ENCODE measurements around the gene FAIM. TPM values are rescaled to one million over a fixed set of nuclear protein-coding genes. Genes with fewer than 3 reads are reported as not detected.

Gene FAIM
- total RNA-seq, 1 donor from 2014 or later: 11.5 TPM

DNA sequence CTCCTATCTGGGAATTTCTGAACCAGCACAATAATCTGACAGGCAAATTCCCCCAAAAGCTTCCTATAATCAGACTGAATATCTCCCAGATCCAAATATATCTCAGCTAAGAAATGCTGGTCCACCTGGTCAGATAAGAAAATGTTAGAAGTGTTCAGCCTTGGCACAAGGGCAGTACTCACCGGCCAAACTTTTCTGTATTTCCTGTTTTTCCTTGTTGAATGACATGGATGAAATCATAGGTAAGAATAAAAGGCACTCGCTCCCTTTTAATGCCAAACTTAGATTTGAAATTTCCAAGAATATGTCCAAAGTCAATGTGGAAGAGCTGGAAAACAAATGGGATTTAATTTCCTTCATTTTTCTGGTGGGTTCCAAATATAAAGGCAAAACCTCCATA lies 48.9 kb downstream of the FAIM start:
- Histone ChIP-seq H3K27me3 (no peaks in the 10 kb centered on the region), H3K4me3 (no peak overlapping the region), H3K4me1 (no peaks in the 10 kb centered on the region), H3K27ac (no peak overlapping the region), H3K36me3 (peaks cover 48% of the 10 kb centered on the region), H3K9me3 (no peaks in the 10 kb centered on the region)
- DNase-seq (no peak), ATAC-seq (no peak)
- intact Hi-C loops (cut with DNase I): no loop called here
- TF ChIP-seq, protein P1, sequence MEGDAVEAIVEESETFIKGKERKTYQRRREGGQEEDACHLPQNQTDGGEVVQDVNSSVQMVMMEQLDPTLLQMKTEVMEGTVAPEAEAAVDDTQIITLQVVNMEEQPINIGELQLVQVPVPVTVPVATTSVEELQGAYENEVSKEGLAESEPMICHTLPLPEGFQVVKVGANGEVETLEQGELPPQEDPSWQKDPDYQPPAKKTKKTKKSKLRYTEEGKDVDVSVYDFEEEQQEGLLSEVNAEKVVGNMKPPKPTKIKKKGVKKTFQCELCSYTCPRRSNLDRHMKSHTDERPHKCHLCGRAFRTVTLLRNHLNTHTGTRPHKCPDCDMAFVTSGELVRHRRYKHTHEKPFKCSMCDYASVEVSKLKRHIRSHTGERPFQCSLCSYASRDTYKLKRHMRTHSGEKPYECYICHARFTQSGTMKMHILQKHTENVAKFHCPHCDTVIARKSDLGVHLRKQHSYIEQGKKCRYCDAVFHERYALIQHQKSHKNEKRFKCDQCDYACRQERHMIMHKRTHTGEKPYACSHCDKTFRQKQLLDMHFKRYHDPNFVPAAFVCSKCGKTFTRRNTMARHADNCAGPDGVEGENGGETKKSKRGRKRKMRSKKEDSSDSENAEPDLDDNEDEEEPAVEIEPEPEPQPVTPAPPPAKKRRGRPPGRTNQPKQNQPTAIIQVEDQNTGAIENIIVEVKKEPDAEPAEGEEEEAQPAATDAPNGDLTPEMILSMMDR (IDR thresholded peaks at IDR 0.05): no peak

DNA sequence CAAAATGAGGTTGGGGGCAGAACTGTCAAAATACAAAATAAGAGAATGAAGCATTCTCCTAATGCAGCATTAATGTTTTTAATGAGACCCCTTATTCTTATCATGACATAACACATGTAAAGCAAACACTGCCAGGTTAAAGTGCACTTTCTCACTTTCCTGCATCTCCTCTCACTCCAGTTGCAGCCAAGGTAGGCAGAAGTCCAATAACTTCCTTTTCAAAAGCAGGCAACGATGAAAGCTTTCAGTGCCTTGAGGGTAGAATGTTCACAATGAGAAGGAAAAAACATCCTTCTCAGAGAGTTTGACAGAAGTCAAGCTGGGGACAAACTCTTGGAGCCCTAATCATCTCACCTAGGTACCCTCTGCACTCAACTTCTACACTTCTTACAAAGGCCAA lies 59.5 kb downstream of the FAIM start:
- no peak for ATAC-seq
- no peak overlapping the region for H3K27ac ChIP-seq
- TF ChIP-seq, protein P1 (IDR thresholded peaks at IDR 0.05): no peak
- no peaks in the 10 kb centered on the region for H3K9me3 ChIP-seq
- intact Hi-C loops (cut with DNase I): no loop called here
- no peaks in the 10 kb centered on the region for H3K4me1 ChIP-seq
- H3K27me3 ChIP-seq: no peaks in the 10 kb centered on the region
- H3K36me3 ChIP-seq: peaks cover 38% of the 10 kb centered on the region
- H3K4me3 ChIP-seq: no peak overlapping the region
- no peak for DNase-seq

GRCh38 chr3:138670407-138670806 lies 61.8 kb downstream of the FAIM start:
- H3K27me3 ChIP-seq: no peaks in the 10 kb centered on the region
- no peaks in the 10 kb centered on the region for H3K4me1 ChIP-seq
- intact Hi-C loops (cut with DNase I): no loop called here
- H3K9me3 ChIP-seq: no peaks in the 10 kb centered on the region
- ATAC-seq (no peak), DNase-seq (no peak)
- TF ChIP-seq, protein P1 (IDR thresholded peaks at IDR 0.05): no peak
- H3K4me3 ChIP-seq: no peak overlapping the region
- H3K36me3 ChIP-seq: peaks cover 19% of the 10 kb centered on the region
- no peak overlapping the region for H3K27ac ChIP-seq

- Histone ChIP-seq H3K9me3 (no peaks in the 10 kb centered on the region), H3K27me3 (no peaks in the 10 kb centered on the region), H3K36me3 (peaks cover 12% of the 10 kb centered on the region), H3K4me1 (no peaks in the 10 kb centered on the region), H3K27ac (no peak overlapping the region), H3K4me3 (no peak overlapping the region)
- TF ChIP-seq, protein P1 (IDR thresholded peaks at IDR 0.05): no peak
- no peak for DNase-seq
- no peak for ATAC-seq
- intact Hi-C loops (cut with DNase I): no loop called here
These were observed 65.3 kb downstream of the FAIM start for GRCh38 chr3:138673641-138674530.

DNA sequence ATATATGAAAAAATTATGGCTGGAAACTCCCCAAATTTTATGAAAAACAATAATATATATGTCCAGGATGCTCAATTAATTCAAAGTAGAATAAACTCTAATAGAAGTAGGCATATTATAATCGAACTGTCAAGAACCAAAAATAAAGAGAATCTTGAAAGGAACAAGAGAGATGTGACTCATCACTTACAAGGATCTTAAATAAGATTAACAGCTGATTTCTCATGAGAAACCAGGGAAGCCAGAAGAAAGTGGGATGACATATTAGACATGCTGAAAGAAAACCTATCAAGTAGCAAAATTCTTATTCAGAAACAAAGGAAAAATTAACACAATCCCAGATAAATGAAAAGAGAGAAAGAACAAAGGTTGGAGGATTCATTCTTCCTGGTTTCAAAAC lies 66.8 kb downstream of the FAIM start:
- ATAC-seq: no peak
- TF ChIP-seq, protein P1 (IDR thresholded peaks at IDR 0.05): no peak
- H3K36me3 ChIP-seq: peaks cover 9% of the 10 kb centered on the region
- no peak overlapping the region for H3K27ac ChIP-seq
- no peaks in the 10 kb centered on the region for H3K27me3 ChIP-seq
- no peak for DNase-seq
- H3K4me3 ChIP-seq: no peak overlapping the region
- H3K4me1 ChIP-seq: no peaks in the 10 kb centered on the region
- H3K9me3 ChIP-seq: no peaks in the 10 kb centered on the region
- intact Hi-C loops (cut with DNase I): no loop called here

Measured in upper lobe of right lung (tissue), 1 donor.